ENCODE data around the gene GAB1. TPM values are rescaled to one million over a fixed set of nuclear protein-coding genes. Genes with fewer than 3 reads are reported as not detected.

GAB1 gene
- total and polyA plus RNA-seq, 2 of the 13 experiments (the other 11 are each of a cell fraction or from before 2014, with no cell fraction given): 8.7 to 14.7 TPM

- no peaks in the 10 kb centered on the region for H3K27me3 ChIP-seq (ENCODE audit: control insufficient read depth in 1 of 2, insufficient read depth in 2 of 2, low read length in 2 of 2)
- BruUV-seq (replicated peaks): no TSS peak
- WGBS (ENCODE audit: low lambda C conversion rate): 95% methylated on average over 3 of the region's 4 CpGs
- POLR2A ChIA-PET: interaction anchor here (3.4 kb wide), 1 partner anchor 47 kb away, joined by 8 read pairs; the partner anchor contains the start of gene GAB1
- no peak overlapping the region for H3K4me3 ChIP-seq (replicated peaks in 1 of 3; ENCODE audit: insufficient read depth in 1 of 3, low read depth in 2 of 3, low read length in 3 of 3)
- H3K79me2 ChIP-seq (ENCODE audit: insufficient read depth, low read length): peaks cover 12% of the 10 kb centered on the region
- peaks cover 54% of the 10 kb centered on the region for H3K4me1 ChIP-seq (ENCODE audit: insufficient read depth, low read length)
- no peak for FAIRE-seq
- no peak for ATAC-seq
- CTCF ChIA-PET (ENCODE audit: low intra/inter-chr PET ratio, low total read pairs): no interaction called here
- in situ Hi-C loops (cut with HindIII; ENCODE audit: extremely low pct_ligation_motif_present, low pct_unique_long_range_greater_than_20kb): no loop called here
- H3K9me3 ChIP-seq (ENCODE audit: low read length): no peaks in the 10 kb centered on the region
- H4K20me1 ChIP-seq (ENCODE audit: insufficient read depth, low read length): peaks cover 23% of the 10 kb centered on the region
- TF ChIP-seq MTF1 (CRISPR knock-in tag; IDR thresholded peaks at IDR 0.05) (no peak), CBFB (CRISPR knock-in tag; IDR thresholded peaks at IDR 0.05) (no peak), FOXA1 (IDR thresholded peaks at IDR 0.05) (no peak), FOXA1 (CRISPR knock-in tag; IDR thresholded peaks at IDR 0.05) (no peak), ZNF556 (CRISPR knock-in tag; IDR thresholded peaks at IDR 0.05; ENCODE audit: borderline replicate concordance) (no peak), ZNF672 (CRISPR knock-in tag; IDR thresholded peaks at IDR 0.05) (no peak), MAFG (CRISPR knock-in tag; IDR thresholded peaks at IDR 0.05) (no peak), ZMAT3 (CRISPR knock-in tag; conservative IDR thresholded peaks at IDR 0.05) (no peak), ARNT (IDR thresholded peaks at IDR 0.05) (no peak), HOXA3 (CRISPR knock-in tag; IDR thresholded peaks at IDR 0.05) (no peak), ZNF510 (CRISPR knock-in tag; IDR thresholded peaks at IDR 0.05; ENCODE audit: low read depth) (no peak), POLR2AphosphoS2 (IDR thresholded peaks at IDR 0.05; ENCODE audit: low read depth, low read length) (no peak), RBM22 (optimal IDR thresholded peaks at IDR 0.05; ENCODE audit: low read length) (no peak)
- intact Hi-C loops (cut with micrococcal nuclease; ENCODE audit: unreplicated experiment): no loop called here
- H3K4me2 ChIP-seq (ENCODE audit: low read depth, low read length): no peak overlapping the region
- H3K27ac ChIP-seq (ENCODE audit: extremely low read length, insufficient read depth, low read length): no peak overlapping the region
- H3K36me3 ChIP-seq (replicated peaks in 1 of 2; ENCODE audit: control insufficient read depth in 1 of 2, insufficient read depth in 2 of 2, low read length in 2 of 2): no peaks in the 10 kb centered on the region
- DNase-seq (ENCODE audit: low spot score): no peak
- no peak overlapping the region for H3K9ac ChIP-seq (ENCODE audit: insufficient read depth, low read depth, low read length)
- no peak overlapping the region for H2AFZ ChIP-seq (ENCODE audit: low read length)
These were observed 47.8 kb downstream of the GAB1 start for GRCh38 chr4:143384381-143384994.
